GM19468 (cell line): ENCODE results near the gene SSBP4.

ENCODE experiments used
- ATAC-seq: cut with Tn5 transposase; IDR thresholded peaks from one replicate; pipeline ENCODE4 v1.9.1; 2021; ENCODE audit warnings: mild to moderate bottlenecking, moderate library complexity, moderate number of reproducible peaks; ENCODE audit not compliant: unreplicated experiment; ENCODE audit errors: extremely low read depth

The SSBP4 gene

DNA sequence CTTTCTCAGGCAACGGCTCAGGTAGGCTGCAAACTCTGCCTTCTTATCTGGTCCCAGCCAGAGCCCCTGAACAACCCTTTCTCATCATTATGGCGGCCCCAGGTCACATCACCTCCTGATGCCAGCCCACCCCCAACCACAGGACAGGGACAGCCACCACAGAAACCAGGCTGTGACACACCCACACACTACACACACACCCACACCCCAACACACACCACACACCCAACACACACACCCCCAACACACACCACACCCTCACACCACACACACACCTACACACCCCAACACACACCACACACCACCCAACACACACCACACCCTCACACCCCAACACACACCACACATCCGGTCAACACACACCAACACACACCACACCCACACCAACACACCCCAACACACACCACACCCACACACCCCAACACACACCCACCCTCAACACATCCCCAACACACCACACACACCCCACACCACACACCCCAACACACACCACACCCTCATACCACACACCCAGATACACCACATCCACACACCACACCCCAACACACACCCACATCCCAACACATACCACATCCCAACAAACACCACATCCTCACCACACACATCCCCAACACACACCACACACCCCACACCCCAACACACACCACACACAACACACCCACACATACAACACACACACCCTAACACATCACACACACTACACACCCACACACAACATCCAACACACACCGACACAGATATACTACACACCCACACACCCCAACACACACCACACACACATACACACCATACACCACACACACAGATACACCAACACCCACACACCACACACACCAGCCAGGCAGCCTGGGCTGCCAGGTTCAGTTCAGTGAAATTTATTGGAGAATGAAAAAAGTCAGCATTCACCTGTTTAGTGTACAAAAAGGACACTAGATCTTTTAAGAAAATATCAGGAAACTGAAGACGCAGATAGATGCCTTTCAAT, 22.9 kb downstream of the SSBP4 start:
- ATAC-seq, result no peak

DNA sequence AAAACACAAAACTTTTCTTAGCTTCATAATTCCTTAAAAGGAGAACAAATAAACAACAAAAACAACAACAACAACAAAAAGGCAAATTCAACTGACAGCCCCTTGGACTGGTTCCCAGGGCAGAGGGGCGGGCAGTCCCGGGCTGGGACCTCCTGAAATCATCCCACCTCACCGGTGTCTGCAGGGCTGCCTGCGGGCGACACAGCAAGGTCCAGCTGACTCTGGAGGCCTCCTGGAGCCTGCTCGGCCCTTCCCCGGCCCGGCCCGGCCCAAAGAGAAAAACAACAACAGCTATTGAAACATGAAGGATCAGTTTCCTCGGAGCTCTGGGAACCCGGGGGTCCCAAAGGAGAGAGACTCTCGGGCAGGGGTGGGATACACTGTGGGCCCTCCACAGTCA, 23.7 kb downstream of the SSBP4 start:
- ATAC-seq, result no peak

DNA sequence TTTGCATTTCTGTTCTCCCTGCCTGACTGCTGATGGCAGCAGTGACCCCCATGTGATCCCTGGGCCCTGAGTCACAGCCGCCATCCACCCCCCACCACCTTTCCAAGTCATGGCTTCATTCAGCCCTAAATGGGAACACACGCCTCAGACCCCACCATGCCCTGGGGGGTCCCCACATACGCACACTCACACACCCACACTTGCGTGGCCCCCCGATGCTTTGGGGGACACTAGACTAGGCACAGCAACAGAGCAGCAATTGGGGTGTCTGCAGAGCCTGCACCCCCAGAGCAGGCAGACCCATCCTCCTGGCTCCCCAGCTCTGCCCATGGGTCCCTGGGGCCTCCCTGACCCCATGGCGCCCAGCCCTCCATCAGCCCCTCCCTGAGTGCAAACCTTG, 24.2 kb downstream of the SSBP4 start:
- ATAC-seq, result no peak

DNA sequence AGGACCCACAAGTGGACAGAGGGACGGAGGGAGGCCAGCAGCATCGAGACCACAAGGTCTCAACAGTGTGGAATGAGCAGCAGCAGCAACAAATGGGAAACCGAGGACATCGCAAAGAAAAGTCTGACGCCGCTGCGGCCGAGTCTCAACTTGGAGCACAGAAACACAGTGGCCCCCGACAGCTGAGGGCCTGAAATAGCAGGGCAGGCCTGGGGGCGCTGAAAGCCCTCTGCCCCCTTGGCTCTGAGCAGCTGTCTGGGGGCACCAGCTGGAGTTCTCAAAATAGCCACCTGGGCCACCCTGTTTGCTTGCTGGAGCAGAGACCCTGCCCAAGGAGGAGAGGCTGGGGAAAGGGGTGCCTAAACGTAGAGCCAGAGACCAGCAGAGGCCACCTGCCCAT, 24.6 kb downstream of the SSBP4 start:
- ATAC-seq, result no peak

DNA sequence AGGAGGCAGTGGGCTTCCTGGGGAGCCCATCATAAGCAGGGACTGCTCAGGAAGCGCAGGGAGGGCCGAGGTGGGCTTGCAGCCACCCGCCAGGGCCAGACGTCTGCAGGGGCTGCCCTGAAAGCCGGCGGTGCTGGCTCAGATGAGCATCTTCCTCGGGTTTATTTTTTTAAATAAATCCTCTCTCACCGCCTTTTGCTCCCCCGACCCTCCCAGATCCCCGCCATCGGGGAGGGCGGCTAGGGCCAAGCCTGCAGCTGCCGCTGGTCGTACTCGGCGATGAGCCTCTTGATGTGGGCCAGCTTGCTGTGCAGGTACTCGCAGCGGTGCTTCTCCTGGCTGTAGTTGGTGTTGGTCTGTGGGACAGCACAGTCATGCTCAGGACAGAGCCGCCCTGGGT, 25.3 kb downstream of the SSBP4 start:
- no peak for ATAC-seq

DNA sequence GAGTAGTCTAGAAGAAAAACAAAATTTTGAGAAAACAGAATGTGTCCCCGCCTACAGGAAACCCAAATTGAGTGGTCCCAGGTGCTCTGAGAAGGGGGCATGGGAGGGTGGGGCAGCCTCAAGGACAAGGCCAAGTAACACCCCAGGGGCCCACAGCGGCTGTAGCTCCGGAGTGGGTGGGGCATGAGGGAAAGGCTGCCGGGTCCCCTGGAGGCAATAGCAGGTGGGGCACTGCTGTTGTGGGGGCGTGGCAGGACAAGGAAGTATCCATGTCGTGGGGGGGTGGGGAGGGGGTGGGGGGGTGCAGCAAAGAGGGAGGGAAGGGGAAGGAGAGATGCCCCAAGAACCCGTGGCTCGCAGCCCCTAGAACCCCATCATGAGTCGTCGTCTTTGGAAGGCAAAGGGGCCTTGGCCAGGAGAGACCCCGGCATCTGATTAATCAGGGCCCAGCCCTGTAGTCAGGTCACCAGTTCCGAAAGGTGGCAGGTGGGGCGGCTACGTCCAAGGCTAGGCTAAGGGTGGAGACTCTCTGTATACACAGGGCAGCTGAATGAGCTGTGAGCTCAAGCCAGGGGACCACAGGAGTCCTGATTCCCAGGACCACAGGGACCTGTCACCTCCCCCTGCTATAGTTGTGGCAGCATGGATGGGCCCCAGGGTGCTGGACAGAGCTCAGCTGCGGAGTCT, 26.2 kb downstream of the SSBP4 start:
- ATAC-seq, result no peak

DNA sequence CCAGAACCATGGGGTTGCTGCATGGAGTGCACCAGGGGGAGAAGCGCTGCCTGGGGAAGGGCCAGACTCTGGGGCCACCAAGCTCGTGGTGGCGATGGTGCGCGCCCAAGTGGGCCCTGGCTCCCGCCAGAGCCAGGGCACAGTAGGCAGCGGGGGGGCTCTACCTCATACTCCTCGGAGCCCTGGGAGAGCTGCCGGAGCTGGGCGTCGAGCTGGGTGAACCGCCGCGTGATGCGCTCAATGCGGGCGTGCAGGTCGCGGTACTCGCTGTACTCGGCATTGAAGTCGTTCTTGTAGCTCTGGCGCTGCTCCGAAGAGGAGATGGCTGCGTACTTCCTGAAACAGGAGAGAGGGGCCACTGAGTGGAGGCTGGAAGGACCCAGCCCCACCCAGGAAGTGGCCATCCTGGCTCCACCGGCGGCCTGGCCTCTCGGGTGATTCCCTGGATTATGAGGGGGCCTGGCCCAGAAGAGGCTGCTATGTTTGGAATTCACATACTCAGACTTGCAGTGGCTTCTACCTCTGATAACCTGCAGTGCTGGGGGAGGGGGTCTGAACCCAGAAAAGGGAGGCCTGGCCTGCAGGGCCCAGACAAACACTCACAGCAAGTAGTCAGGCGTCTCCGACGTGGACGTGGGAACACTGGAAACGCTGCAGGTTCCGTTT, 27.1 kb downstream of the SSBP4 start:
- ATAC-seq, result no peak

DNA sequence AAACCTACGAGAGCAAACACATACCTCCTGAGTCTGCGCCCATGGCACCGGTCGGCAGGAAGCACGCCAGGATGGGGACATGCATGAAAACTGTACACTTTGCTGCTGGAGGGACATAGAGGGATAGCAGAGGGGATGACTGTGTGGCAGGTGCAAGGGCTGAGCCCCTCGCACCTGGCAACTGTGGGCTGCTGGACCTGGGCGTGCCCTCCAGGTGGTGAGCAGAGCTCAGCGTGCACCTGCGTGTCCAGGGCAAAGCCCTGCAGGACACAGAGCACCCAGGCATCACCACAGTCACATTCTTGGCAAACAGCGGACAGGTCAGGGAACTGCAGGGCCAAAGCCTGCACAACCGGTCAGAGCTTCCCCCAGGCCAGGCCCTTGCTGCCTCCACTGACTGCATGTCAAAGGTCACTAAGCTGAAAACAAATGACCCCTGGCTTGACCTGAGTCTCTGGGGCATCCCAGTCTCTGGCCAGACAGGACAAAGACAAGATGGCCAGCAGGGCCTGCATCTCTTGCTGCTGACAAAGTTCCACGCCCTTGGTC, 27.7 kb downstream of the SSBP4 start:
- ATAC-seq, result no peak

DNA sequence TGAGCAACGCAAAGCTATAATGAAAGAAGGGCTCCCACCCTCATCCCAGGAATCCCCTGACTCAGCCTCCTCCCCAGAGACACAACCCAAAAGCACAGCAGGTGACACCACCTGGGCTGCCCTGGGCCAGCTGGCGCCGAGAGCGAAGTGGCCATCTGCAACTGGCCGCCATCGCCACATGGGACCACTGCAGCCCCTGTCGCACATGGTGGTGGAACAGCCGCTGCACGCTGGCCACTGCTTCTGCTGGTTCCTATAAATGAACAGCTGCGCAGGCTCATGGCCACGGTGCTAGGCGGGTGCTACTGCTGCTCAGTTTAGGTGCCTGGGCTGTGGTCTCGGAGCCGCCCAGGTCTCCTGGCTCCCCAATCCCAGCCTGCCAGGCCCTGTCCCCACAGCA, 30.4 kb downstream of the SSBP4 start:
- ATAC-seq, result no peak

DNA sequence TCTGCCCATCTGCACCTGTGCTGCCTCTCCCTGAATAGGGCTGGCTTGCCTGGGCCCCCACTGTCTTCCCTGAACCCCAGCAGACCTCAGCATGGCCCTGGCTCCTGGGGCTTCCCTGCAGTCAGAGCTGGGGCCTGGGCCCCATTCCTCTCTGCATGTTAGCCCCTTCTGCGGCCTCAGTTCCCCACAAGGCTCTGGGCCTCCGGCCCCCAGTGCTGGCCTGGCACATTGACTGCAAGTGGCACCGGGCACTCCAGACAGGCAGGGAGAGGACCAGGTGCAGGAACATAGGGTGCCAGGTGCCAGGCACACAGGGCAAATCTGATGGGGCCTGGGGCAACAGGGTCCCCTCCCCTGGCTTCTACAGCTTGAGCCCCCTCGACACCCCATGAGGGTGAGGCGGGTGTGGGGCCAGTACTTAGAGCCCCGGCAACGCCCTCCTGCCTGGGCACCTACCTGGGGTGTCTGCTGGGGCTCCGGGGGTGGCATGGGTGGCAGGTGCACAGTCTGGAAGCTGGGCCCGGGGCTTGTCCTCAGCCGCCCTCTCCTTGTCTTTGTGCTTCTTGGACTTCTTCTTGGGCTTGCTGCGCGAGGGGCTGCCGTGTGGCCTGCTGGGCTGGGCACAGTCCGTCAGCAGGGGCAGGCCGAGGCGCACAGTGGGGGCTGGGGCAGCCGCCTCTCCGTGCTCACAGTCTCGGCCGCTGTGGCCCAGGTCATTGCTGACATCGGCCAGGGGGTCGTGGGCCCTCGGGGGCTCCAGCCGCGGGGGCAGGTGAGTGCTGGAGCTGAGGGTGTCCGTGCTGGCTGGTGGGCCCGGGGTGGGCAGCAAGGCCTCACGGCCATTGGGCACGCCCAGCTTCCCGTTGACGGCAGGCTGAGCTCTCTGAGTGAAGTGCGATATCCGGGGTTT, 31.1 kb downstream of the SSBP4 start:
- ATAC-seq, result no peak

DNA sequence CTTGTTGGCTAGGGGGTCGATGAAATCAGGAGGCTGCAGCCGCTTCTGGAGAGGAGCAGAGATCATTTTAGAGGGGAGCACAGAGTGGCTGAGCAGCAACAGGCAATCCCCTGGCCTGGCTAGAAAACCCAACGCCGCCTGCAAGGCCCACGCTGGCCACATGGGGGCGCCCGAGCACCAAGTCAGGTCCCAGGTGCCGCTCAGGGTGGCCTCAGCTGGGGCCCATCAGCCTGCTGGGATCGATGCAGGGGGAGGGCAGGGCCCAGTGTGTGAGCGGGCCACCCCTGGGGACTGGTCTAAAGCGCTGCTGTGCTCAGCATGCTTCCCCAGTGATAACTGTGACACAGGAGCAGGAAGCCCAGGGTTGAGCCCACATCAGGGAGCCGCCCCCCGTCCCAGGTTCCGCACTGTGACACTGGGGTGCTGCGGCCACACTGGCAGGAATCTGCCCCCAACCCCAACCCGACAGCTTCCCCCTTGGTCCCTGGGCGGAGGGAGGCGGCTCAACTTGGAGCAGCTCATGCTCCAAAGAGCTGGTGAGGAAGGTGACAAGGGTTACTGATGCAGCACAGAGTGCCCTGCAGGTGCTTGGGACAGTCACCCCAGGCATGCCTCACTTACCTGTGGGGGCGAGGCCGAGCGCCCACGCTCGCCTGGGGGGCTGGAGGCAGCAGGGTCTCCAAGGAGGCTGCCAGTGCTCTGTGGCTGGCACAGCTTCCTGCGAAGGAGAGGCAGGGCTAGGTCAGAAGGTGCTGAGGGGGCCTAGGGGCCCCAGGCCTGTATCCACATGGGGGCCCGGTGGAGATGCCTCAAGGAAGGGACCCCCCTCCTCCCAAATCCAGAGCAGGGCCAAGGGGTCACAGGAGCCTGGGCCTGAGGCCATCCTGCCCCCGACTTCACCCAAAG, 32.0 kb downstream of the SSBP4 start:
- no peak for ATAC-seq

DNA sequence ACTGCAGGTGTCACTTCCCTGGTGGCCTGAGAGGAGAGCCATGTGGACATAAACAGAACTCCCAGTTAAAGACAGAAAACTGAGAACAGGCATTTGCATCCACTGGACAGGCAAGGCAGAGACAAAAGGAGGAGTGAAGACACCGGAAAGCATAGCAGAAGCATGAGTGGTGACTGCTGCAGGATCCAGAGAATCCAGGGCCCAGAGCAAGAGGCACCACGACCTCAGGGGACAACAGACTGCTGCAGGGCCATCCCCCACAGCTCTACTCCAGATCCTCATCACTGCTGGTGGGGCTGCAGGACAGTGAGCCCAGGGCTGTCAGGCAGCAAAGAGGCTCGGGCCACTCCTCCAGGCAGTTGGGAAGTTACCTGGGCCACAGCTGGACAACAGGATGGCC, 33.2 kb downstream of the SSBP4 start:
- no peak for ATAC-seq

DNA sequence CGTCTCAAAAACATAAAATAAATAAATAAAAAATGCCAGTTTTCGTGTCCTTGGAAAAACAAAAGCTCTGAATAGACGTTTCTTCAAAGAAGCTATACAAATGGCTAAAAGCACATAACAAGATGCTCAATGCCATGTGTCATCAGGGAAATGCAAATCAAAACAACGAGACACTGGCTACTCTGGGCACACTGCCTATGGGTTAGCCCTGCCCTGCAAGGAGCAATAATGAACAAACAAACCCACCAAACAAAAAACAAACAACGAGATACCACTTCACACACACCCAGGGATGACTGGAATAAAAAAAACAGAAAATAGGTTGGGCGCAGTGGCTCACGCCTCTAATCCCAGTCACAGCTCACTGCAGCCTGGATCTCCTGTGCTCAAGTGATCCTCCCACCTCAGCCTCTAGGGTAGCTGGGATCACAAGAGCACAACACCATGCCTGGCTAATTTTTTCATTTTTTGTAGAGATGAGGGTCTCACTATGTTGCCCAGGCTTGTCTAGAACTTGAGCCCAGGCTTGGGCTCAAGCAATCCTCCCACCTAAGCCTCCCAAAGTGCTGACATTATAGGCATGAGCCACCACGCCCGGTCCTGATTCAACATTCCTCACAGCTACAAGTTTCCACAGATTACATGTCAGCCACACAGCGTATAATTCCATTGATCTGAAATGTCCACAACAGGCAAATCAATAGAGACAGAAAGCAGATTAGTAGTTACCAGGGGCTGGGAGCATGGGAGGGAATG, 34.2 kb downstream of the SSBP4 start:
- ATAC-seq, result no peak

DNA sequence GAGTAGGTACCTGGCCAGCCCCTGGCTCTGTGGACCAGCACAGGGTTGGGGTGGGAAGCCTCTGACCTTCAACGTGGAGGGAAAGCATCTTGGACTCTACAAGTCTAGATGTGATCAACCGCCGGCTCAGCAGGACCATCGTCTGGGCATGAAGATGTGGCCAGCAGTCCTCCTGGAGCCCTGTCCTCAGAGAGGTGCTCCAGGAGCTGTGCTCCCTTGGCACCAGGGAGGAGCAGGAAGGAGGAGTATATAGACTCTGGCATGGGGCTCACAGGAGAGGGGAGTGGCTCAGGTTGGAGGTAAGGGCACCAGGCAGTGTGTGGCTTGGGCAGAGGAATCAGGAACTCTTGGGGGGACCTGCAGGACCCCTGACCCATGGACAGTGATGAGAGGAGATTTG, 37.1 kb downstream of the SSBP4 start:
- ATAC-seq, result no peak

DNA sequence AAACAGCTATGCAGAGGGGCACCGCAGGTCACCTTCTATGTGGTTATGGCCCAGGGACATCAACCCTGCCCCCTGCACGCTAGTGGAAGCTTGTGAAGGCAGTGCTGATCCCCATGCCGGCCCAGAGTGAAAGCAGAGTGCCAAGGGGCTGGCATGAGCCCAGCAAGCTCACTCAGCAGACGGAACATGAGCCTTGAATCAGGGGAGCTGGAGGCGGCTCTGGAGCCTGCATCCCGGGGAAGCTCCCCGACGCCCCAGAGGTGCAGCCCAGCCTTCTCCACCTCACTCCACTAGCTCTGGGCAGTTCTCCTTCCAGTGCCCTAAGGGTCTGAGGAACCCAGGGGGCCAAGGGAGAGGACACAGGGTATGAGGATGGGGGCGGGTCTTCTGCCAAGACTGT, 37.8 kb downstream of the SSBP4 start:
- no peak for ATAC-seq

DNA sequence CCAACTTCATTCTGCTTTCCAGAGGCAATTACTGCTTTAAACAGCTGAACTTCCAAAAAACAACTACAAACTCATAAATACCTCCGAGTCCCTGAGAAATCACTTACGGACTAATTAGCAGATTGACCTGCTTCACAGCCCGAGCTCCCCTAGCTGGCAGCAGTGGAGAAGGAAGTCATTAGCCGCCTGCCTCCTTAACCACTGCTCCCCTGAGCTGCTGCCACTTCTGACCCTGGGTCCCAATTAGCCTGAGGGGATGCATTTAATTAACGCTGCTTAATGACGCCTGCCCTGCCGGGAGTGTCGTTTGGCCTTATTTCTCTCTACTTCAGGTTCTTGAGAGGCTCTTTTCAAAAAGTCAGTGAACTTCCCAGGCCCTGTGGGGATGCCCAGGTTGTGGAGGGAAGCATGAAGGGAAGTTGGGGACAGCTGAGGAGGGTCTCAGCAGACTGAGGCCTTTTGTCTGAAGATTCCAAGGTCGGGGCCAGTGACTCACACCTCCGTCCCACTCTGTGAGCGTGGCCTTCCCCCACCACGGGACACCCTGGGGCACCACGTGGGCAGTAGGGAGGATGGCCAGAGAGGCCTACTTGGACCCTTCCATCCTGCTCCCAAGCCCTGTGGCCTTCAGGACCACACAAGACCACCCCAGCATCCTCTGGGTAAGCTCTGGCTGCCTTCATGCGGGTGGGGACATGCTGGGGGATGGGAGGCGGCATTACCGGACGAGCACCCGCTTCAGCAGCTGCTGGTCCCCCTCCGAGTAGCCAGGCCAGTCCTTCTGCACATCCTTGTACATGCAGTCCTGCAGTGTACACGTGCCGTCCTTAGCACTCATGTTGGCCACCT, 38.5 kb downstream of the SSBP4 start:
- no peak for ATAC-seq

DNA sequence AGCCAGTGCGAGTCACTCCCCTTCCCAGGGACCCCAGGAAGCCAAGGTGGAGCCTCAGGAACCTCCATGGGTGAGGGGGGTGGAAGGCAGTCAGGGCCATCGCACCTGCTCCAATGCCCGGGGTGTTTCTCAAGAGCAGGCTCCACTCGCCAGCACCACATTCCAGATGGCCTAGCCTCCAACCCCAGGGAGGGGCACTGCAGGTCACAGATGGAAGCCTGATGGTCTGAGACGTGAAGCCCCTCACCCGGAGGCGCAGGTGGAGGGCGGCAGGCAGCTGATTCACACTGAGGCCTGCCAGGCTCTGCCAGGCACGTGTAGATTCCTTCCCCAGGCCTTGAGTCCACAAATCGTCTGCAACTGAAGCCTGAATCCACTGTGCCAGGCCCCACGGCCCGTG, 41.7 kb downstream of the SSBP4 start:
- no peak for ATAC-seq
